NCI-H1436 treated with DMSO at 0.1 percent for 48 hours (cell line): Measurements from ENCODE around the gene RPN1.

Experiments
- DNase-seq: peaks from one replicate; lab custom pipeline; 2025; lab: John Stamatoyannopoulos, UW

Gene RPN1

DNA sequence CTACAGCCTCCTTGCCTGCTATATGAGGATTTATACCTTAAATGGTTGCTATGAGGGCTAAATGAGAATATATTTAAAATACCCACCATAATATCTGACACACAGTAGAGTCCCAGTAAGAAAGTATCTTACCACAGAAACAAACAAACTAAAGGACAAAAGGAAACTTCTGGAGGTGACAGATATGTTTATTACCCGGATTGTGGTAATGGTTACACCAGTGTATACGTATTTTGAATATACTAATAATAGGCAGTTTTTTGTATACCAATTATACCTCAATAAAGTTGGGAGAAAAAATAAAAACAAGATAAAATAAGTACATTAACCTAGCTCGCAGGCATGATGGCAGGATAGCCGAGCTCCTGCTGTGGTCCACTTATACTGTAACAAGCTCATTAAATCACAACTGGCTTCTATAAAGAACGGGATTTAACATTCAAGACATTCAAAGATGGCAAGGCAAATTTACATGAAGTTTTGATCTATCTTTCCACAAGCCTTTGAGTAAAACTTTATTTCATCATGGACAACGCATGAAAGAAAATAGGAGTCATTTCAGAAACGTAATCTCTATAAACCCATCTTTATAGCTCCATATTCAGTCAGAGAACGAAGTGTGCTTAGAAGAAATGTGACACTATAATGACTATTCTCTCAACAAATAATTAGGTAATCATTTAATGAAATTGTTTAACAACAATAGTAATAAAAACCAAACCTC, 1.5 kb downstream of the RPN1 start:
- DNase-seq: no peak

DNA sequence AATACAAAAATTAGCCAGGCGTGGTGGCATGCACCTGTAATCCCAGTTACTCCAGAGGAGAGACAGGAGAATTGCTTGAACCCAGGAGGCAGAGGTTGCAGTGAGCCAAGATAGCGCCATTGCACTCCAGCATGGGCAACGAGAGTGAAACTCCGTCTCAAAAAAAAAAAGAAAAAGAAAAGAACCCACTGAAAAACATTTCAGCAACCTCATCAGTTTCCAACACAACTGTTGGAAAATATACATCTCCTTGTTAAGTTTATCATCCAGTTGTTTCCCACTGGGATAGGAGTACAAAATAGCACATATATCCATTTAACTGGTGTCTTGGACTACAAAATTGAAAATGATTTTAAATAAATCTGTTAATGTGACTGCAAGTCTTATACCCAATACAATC, 2.2 kb downstream of the RPN1 start:
- no peak for DNase-seq

DNA sequence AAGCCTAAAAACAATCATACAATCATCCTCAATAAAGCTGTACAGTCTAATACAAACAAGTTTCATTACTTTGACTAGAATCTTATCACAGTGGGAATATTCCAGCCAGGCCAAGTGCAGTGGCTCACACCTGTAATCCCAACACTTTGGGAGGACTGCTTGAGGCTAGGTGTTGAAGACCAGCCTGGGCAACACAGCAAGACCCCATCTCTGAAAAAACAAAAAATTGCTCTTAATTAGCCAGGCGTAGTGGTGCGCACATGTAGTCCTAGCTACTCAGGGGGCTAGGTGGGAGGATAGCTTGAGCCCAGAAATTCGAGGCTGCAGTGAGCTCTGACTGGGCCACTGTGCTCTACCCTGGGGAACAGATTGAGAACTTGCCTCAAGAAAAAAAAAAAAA, 3.3 kb downstream of the RPN1 start:
- no peak for DNase-seq

DNA sequence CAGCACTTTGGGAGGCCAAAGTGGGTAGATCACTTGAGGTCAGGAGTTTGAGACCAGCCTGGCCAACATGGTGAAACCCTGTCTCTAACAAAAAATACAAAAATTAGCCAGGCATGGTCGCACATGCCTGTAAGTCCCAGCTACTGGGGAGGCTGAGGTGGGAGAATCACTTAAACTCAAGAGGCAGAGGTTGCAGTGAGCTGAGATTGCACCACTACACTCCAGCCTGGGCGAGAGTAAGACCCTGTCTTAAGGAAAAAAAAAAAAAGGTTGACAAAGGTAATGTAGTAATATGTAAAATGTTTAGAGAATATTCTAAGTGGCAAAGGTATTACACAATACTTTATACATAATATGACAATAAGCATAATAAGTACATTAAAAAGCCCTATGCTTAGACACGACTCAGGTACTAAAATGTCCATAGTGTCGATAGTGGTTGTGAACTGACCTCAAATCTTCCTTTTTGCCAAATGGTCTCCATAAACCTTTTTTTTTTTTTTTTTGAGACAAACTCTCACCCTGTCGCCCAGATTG, 16.5 kb downstream of the RPN1 start:
- no peak for DNase-seq

DNA sequence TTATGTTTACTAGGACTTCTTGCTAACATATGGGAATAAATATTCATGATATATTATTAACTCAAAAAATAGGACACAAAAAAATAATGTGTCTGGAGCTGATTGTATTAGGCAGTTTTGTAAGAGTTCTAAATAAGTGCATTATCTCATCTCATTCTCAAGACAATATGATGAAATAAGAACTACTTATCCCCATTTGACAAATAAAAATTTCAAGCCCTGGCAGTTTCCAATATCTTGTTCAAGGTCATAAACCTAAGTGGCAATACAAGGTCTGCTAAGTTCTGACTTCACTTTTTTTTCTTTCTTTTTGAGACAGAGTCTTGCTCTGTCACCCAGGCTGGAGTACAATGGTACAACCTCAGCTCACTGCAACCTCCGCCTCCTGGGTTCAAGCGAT, 18.3 kb downstream of the RPN1 start:
- no peak for DNase-seq

DNA sequence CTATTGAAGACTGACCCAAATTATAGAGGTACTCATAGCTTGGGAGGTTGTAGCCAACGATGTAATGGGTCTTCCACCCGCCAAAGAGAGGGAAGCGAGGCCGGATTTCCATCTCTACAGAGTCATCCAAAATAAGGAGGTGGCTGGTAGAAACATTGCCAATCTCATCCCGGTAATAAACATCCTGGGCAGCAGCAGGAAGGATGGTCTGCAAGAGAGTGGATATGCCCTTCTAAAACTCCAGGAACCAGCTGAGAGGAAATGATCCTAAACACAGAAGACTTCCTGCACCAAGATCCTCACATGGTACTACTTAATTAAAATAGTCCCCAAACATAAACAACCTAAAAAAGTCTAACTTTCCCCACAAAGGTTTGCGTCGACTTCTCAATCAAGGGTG, 20.7 kb downstream of the RPN1 start:
- DNase-seq: no peak

DNA sequence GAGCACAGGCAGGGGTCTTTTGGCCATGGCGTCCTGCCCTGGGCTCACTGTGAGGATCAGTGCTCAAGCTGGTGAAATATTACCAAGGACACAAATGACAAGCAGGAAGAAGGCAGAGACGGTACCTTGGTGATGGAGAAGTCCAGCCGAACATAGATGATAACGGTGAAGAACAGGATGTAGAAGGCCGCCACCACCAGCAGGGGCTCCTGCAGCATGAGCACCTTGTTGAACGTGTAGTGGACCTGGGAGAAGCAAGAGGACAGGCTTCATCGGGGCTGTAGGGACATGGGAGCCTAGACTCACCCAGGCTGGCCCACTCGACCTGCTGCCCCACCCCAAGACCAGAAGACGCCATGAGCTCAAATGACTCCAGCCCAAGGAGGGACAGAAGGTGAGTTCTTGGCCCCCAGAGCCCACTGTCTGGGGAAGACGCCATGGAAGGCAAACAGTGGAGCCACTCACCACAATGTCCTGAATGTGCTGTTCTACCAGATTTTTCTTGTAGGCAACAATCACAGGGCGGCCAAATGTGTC, 25.1 kb downstream of the RPN1 start:
- no peak for DNase-seq

DNA sequence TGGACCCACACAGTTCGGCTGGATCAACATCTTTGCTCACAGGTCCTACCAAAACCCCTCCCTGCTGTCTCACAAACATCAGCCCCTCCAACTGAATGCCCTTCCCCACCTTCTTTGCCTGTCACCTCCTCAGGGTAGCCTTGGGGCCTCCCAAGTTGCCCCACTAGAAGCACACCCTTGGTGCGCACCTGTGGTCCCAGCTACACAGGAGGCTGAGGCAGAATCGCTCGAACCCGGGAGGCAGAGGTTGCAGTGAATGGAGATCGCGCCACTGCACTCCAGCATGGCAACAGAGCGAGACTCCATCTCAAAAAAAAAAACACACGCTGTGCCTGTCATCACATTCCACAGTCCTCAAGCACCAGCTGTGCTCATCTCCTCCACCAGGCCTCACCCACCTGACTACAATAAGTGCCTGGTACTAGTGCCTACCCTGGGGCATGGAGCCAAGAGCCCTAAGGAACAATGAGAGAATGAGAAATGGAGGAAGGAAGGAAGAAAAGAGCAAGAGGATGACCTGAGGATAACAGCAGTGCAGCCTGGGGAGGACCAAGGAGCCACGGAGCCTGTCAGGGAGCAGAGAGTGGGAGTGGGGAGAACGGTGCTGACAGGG, 26.0 kb downstream of the RPN1 start:
- DNase-seq: no peak

DNA sequence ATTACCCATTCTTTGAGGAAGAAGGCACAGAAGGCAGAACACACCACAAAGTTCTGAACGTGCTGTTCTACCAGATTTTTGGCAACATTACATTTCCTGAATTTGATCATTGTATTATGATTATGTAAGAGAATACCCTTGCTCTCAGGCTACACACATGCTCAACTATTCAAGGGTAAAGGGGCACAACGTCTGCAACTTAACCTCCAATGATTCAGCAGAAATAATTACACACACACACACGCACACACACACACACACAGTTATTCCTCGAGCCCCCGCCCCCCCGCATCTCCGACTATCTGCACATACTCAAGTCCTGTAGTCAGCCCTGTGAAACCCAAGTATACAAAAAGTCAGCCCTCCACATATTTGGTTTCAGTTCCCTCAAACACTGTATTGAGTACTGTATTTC, 26.8 kb downstream of the RPN1 start:
- no peak for DNase-seq

DNA sequence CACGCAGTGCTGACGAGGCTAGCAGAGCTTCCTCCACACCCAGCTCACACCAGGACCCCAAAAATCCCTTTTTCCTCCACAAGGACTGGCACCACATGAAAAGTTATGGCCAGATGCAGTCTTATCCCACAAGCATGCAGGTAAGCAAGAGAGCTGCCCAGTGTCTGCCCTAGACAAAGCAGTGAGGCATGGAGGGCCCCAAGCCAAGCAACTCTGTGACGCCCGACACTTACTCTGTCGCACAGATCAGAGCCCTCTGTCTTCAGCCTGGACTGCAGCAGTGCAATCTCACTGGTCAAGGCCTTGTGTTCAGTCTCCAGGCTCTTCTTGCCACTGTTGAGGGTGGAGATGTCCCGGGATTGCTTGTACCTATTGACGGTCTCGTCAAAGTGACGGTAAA, 28.7 kb downstream of the RPN1 start:
- no peak for DNase-seq

DNA sequence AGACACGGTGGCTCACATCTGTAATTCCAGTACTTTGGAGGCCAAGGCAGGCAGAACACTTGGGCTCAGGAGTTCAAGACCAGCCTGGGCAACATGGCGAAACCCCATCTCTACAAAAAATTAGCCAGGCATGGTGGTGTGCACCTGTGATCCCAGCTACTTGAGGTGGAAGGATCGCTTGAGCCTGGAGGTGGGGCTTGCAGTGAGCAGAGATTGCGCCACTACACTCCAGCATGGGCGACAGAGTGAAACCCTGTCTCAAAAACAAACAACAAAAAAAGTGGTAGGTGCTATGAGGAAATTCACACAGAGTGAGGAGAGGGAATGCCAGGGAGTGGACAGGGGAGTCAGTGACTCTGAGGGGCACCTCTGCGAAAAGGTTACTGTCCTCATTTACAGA, 29.4 kb downstream of the RPN1 start:
- no peak for DNase-seq

DNA sequence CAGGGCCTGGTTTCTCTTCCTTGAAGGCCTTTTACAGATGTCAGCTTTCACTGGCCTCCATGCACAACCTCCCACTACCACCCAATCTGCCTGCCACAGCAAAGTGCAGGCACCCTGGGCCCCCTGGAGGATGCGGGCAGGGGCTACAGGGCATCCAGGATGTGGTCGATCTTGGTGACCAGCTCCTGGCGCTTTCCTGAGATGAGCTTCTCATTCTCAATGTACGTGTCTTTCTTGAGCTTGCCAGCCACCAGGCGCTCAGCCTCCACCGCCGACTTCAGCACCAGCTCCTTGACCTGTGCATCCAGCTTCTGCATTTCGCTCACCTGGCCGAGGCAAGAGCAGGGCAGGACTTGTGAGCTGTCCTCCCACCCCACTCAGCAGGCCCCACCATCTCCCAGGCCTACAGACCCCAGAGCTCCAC, 30.3 kb downstream of the RPN1 start:
- DNase-seq: no peak

DNA sequence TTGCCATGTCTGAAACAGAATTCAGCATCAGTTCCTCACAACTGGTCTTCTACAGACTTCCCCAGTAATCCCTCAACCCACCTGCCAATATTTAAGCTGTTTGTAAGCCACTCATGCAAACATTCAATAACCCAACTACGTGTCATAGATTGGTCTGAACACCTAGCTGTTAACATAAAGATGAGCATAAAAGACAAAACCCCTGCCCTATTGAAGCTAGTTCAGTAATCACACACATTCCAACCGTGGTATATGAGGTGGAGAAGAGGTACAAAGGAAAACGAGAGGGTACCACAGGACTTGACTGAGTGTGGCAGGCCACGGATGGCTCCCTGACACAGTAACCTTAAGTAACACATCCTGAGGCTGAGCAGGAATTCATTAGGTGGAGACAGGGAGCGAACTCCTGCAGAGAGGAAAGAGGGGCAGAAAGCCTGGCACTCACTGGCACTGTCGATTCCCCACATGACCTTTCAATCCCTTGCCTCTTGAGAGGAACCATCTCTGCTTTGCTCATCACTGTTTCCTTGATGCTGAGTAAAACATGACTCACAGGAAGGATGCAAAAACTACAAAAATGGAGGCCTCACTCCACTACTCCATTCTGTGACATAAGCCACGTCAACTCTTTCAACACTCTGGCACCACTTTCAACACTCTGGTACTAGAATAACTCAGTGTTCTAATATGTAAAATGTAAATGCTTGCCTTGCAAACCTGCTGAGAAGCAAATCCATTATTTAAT, 31.3 kb downstream of the RPN1 start:
- no peak for DNase-seq

DNA sequence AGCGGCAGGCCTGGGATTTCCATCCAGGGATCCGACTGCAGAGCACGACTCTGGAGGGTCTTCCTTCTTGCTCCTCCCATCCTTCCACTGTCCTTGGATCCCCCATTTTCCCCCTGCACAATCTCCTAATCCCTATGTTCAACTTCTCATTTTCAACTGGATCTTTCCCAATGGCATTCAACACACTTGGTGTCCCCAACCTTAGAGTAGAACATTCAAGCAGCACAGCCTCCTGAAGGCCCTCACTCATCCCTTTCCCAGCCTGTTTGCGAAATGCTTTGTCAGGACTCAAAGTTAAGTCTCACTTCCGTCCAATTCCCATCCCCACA, 32.3 kb downstream of the RPN1 start:
- DNase-seq: no peak

DNA sequence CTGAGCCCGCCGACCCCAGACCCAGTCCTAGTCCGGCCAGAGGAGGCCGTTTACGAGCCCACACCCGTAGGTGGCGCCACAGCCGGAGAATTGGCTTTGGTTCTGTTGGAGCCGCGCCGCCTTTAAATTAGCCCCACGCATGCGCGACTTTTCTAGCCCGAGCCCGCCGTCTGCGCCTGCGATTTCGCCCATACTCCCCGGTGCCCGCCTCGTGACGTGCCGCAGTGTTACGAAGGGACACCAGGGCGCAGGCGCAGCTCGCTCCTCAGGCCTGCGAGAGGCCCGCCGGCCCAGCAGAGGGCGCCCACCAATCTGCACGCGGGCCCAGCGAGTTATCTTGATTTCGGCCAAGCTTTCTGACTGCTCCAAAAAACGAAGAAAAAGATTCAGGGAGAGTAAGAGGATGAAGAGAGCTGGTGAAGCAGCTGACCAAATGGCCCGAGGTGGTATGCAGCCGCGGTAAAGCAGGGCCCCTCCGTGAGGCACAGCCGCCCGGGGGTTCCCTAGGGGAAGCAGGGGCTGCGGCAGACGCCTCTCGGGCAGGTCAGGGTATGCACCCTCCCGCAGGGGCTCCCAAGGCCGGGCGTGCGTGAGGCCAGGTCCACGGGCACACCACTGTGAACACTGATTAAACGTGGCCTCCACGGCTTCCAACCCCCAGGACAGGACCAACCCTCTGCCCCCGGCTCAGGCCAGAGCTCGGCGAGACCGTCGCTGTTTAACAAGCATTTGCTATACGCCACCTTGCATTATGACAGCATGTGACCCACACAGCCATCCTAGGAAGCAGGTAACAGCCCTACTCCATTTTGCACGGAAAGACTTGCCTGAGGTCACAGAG, 32.8 kb downstream of the RPN1 start:
- DNase-seq: peak; percentile 95

DNA sequence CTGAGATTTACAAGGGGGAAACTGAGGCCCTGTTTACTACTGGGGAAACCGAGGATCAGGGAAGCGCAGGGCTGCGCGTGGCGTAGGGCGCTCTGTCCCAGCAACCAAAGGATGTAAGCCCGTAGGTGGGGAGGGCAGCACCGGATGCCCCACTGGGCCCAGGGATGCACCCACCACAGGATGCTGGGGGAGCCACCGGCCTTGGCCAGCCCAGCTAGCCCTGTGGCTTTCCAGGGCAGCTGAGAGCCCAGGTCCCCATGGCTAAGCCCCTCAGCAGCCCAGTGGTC, 33.4 kb downstream of the RPN1 start:
- DNase-seq: no peak

DNA sequence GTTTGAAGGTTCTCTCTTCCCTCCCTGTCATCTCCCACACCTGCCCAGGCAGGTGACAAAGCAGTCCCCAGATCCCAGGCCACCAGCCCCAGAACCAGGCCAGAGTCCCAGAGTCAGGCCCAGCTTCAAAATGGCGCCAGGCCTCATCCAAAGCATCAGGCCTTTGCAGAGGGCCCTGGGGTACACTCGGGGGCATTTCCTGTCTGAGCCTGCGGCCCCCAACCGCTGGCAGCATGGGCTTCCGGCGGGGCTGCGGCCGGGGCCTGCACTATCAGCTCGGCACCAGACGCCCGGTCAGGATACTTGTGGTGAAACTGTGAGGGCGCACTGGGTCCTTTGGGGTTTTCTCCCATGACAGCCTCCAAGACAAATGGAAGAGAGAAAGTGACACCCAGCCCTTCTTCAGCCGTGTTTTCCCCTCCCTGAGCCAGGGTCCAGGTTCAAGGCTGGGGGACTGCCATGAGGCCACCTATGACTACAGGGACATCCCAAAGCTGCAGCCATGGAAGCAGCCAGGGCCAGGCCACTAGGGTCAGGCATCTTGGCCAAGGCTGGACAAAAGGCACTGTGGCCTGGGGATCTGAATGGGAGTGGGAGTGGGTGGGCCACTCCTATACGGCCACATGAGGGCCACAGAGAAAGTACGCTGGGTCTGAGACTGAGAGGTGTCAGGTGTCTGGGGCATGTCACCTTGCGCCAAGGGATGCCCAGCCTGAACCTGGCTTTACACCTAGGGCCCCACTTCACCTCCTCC, 33.9 kb downstream of the RPN1 start:
- DNase-seq: no peak

DNA sequence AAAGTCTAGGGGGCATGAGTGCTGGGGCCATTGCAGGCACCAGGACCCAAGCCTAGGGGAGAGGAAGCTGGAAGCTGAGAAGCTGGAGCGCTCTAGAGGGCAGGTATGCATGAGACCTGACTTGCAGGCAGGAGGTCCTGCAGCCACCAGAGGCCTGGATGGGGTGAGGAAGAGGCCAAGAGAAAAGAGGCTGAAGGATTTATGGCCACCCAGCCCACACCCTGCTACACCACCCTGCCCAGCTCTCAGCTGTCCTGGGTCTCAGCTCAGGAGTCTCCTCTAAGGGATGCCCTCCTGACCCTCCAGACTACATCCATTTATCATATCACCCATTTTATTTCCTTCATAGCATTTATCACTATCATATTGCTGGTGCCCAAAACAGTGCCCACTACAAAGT, 36.5 kb downstream of the RPN1 start:
- DNase-seq: no peak

DNA sequence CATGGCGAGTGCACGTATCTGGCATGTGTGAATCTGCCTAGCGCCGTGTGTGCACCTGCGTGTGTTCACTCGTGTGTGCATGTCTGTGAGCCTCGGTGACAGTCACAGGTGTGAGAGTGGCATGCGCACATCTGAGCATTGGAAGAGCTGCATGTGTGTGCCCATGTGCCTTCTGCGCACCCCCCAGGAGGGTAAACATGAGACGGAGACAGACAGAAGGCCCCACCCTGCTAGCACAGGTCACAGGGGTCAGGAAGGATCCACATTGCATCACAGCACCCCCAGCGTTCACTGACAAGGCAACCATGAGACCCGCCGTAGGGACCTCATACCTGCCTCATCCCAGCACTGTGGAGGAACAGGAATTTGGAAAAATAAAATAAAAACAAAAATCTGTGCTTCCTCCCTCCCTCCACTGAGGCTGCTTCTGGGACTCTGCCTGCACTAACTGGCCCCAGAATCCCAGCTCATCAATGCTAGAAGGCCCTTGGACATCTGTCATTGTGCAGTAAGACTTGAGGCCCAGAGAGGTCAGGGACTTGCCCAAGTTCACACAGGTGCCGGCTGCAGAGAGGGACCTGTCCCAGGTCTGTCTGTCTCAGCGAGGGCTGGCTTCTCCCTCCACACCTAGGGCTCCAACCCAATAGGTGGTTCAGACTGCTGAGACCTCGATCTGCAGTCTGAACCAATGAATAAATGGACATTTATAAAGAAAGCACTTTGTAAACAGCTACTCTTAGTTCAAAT, 37.4 kb downstream of the RPN1 start:
- no peak for DNase-seq

DNA sequence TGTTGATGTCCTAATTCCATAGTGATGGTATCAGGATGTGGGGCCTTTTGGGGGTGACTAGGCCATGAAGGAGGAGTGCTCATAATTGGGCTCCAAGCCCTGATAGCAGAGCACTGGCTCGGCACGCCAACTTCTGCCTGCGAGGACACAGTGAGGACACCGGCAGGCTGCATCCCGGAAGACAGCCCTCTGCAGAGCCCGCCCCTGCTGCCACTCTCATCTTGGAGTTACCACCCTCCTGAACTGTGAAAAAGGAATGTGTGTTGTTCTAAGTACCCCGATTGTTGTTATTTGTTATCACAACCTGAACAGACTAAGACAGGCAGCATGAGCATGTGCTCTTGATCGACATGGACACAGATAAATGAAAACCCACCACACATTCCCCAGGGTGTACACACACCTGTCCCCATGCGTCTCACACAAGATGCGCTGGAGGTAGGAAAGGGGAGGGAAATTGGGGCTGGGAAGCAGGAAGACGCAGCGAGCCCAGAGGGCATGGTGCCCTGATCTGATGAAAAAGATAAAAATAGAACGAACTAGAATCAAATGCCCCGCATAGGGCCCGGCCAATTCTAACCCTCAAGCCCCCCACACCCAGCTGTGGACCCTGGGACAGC, 40.1 kb downstream of the RPN1 start:
- no peak for DNase-seq
